K562 (cell line): Measurements from ENCODE around the gene CLIC1. TPM values are rescaled to one million over a fixed set of nuclear protein-coding genes. Genes with fewer than 3 reads are reported as not detected.

Source experiments
- ATAC-seq: fragments of 200-7000 bp; cut with Tn5 transposase; 3 replicates; pipeline ENCODE4 v1.9.1; 2020; ENCODE audit warnings: moderate library complexity
- BruUV-seq: library from RNA; stranded (reverse); fragments of 400-500 nt; replicated peaks from 2 replicates; lab custom pipeline; 2021; lab: Mats Ljungman, UMichigan
- CTCF ChIA-PET: fragments of 300-600 bp; formaldehyde crosslinking; extraction: SDS; loops from one replicate; lab custom pipeline; 2021; ENCODE audit warnings: low intra/inter-chr PET ratio; lab: Yijun Ruan, JAX
- POLR2A ChIA-PET: fragments of 300-600, 350-650 bp; sonication (Branson Sonifier 250); formaldehyde crosslinking; extraction: SDS; loops from one replicate; lab custom pipeline; 2021; ENCODE audit warnings: antibody characterized with exemption, inconsistent platforms; lab: Yijun Ruan, JAX
- DNase-seq, 4 experiments: peaks; one replicate each; pipeline versions ENCODE4 v3.0.0 to v3.0.0-alpha.2; 2011 to 2018; ENCODE audit warnings: low spot score in 3 of 4, mixed read lengths in 3 of 4; ENCODE audit errors: extremely low read depth in 1 of 4
- FAIRE-seq: peaks from 2 replicates; lab custom pipeline; 2011; peaks lifted over from hg19 to GRCh38; lab: Jason Lieb, UNC
- H2AFZ ChIP-seq: 2 replicates; pipeline ENCODE4 v1.6.0; 2011; ENCODE audit warnings: low read depth, low read length, control low read depth, inconsistent platforms
- H3K27ac ChIP-seq: fragments of 200-600 bp; 3 replicates; pipeline ENCODE4 v1.8.0; 2011; ENCODE audit warnings: low read depth, mild to moderate bottlenecking, control low read depth, inconsistent platforms, low read length, moderate library complexity, mixed read lengths; ENCODE audit errors: extremely low read depth
- H3K27me3 ChIP-seq, 2 experiments: fragments of 300-600 bp in 1 of 2; 2 replicates in 1 of 2; 3 replicates in 1 of 2; pipeline versions ENCODE4 v1.6.0 to v1.8.0; 2011; ENCODE audit warnings: inconsistent platforms in 2 of 2, low read length in 2 of 2, mild to moderate bottlenecking in 1 of 2, mixed read lengths in 1 of 2, moderate library complexity in 1 of 2; ENCODE audit not compliant: control insufficient read depth in 2 of 2, insufficient read depth in 2 of 2
- H3K36me3 ChIP-seq: fragments of 300-600 bp; 3 replicates; pipeline ENCODE4 v1.8.0; 2011; ENCODE audit warnings: mild to moderate bottlenecking, low read length, inconsistent platforms; ENCODE audit not compliant: control insufficient read depth, insufficient read depth
- H3K4me1 ChIP-seq, 2 experiments: fragments of 200-600 bp in 1 of 2; replicated peaks in 1 of 2; 2 replicates in 1 of 2; 3 replicates in 1 of 2; pipeline versions ENCODE4 v1.5.1 to v1.8.0; 2011; ENCODE audit warnings: inconsistent platforms in 2 of 2, low read length in 2 of 2, mild to moderate bottlenecking in 1 of 2, mixed read lengths in 1 of 2, moderate library complexity in 1 of 2; ENCODE audit not compliant: control insufficient read depth in 2 of 2, insufficient read depth in 2 of 2
- H3K4me2 ChIP-seq: 2 replicates; pipeline ENCODE4 v1.6.1; 2011; ENCODE audit warnings: low read length, control low read depth, inconsistent platforms, mixed read lengths; ENCODE audit not compliant: insufficient read depth
- H3K4me3 ChIP-seq: fragments of 200-600 bp; sonication (generic), shearing (Covaris generic); 2 replicates; pipeline ENCODE4 v1.5.1; 2016; ENCODE audit warnings: control low read depth, inconsistent platforms
- H3K79me2 ChIP-seq: fragments of 200-600 bp; 3 replicates; pipeline ENCODE4 v1.8.0; 2011; ENCODE audit warnings: low read length, inconsistent platforms; ENCODE audit not compliant: control insufficient read depth, insufficient read depth
- H3K9ac ChIP-seq, 2 experiments: 2 replicates each; pipeline versions ENCODE4 v1.6.0 to v1.6.1; 2011; ENCODE audit warnings: low read depth in 2 of 2, low read length in 2 of 2, control low read depth in 1 of 2, inconsistent platforms in 1 of 2, mild to moderate bottlenecking in 1 of 2, mixed read lengths in 1 of 2; ENCODE audit not compliant: insufficient read depth in 1 of 2
- H3K9me1 ChIP-seq: one replicate; pipeline ENCODE4 v1.6.0; 2011; ENCODE audit warnings: inconsistent platforms, mild to moderate bottlenecking, low read length, moderate library complexity; ENCODE audit not compliant: control insufficient read depth, insufficient read depth
- H3K9me3 ChIP-seq: replicated peaks from 2 replicates; pipeline ENCODE4 v1.5.1; 2011; ENCODE audit warnings: low read depth, low read length, inconsistent platforms; ENCODE audit not compliant: control insufficient read depth, insufficient read depth
- H4K20me1 ChIP-seq: replicated peaks from 2 replicates; pipeline ENCODE4 v1.6.1; 2011; ENCODE audit warnings: low read length, inconsistent platforms, mixed read lengths; ENCODE audit not compliant: control insufficient read depth, insufficient read depth
- ARID1B ChIP-seq: fragments of 450-650 bp; IDR thresholded peaks from 2 replicates; pipeline ENCODE4 v1.6.1; 2016; ENCODE audit warnings: antibody characterized with exemption, mild to moderate bottlenecking, inconsistent platforms
- CEBPG ChIP-seq, 3 experiments: fragments of 200-800 bp in 1 of 3; sonication (Bioruptor generic) in 1 of 3; sonication (generic) in 1 of 3; formaldehyde crosslinking in 1 of 3; IDR thresholded peaks in 2 of 3; conservative IDR thresholded peaks in 1 of 3; 2 replicates each; pipeline versions ENCODE4 v1.6.1 to v1.8.0; 2016 to 2022; ENCODE audit warnings: missing compliant biosample characterization in 2 of 3, missing genetic modification characterization in 2 of 3, mild to moderate bottlenecking in 1 of 3, missing genetic modification reagents in 1 of 3
- GATA2 ChIP-seq: sonication (generic); formaldehyde crosslinking; IDR thresholded peaks from 2 replicates; pipeline ENCODE4 v1.4.0; 2020; ENCODE audit warnings: mild to moderate bottlenecking, missing genetic modification reagents
- IRF9 ChIP-seq: fragments of 450-650 bp; IDR thresholded peaks from 2 replicates; pipeline ENCODE4 v1.6.1; 2016; ENCODE audit warnings: missing biosample characterization, missing genetic modification characterization
- JUND ChIP-seq, 2 experiments: IDR thresholded peaks; 2 replicates in 1 of 2; 3 replicates in 1 of 2; pipeline ENCODE4 v1.6.1; 2011; ENCODE audit warnings: borderline replicate concordance in 2 of 2, low read depth in 2 of 2, low read length in 2 of 2, improper control_type of control experiment in 1 of 2, missing biosample characterization in 1 of 2, missing genetic modification characterization in 1 of 2, missing genetic modification reagents in 1 of 2
- KDM1A ChIP-seq, 2 experiments: fragments of 450-650 bp; IDR thresholded peaks; 2 replicates each; pipeline ENCODE4 v1.6.1; 2016; ENCODE audit warnings: mild to moderate bottlenecking in 2 of 2
- MAX ChIP-seq: sonication (generic); formaldehyde crosslinking; IDR thresholded peaks from 2 replicates; pipeline ENCODE4 v1.9.0; 2022; ENCODE audit warnings: mild to moderate bottlenecking, missing genetic modification reagents
- MEF2A ChIP-seq: IDR thresholded peaks from 2 replicates; pipeline ENCODE4 v1.6.1; 2011; ENCODE audit warnings: low read depth, mild to moderate bottlenecking, low read length, moderate library complexity; ENCODE audit not compliant: control insufficient read depth
- NR2C2 ChIP-seq, 2 experiments: fragments of 200-800 bp in 1 of 2; sonication (Bioruptor generic) in 1 of 2; sonication (generic) in 1 of 2; formaldehyde crosslinking in 1 of 2; IDR thresholded peaks; 2 replicates each; pipeline versions ENCODE4 v1.6.1 to v1.8.0; 2016 to 2022; ENCODE audit warnings: mild to moderate bottlenecking in 1 of 2, missing compliant biosample characterization in 1 of 2, missing genetic modification characterization in 1 of 2, missing genetic modification reagents in 1 of 2
- PRPF4 ChIP-seq: fragments of 200-400 bp; formaldehyde crosslinking; IDR thresholded peaks from one replicate; pipeline ENCODE4 v1.6.1; 2017; ENCODE audit warnings: low read length, low read depth, mild to moderate bottlenecking; ENCODE audit not compliant: insufficient read depth, poor library complexity, severe bottlenecking
- SIN3A ChIP-seq, 2 experiments: fragments of 150-350 bp in 1 of 2; IDR thresholded peaks; 2 replicates each; pipeline ENCODE4 v1.6.1; 2011 to 2016; ENCODE audit warnings: borderline replicate concordance in 2 of 2, low read depth in 2 of 2, low read length in 2 of 2, mild to moderate bottlenecking in 2 of 2, moderate library complexity in 2 of 2; ENCODE audit not compliant: control insufficient read depth in 1 of 2
- SMAD4 ChIP-seq: fragments of 250-450 bp; sonication (Bioruptor Pico); conservative IDR thresholded peaks from 2 replicates; pipeline ENCODE4 v1.8.0; 2021; ENCODE audit warnings: inconsistent platforms, mild to moderate bottlenecking, moderate library complexity
- TCF15 ChIP-seq: fragments of 250-450 bp; sonication (Bioruptor Pico); IDR thresholded peaks from 2 replicates; pipeline ENCODE4 v1.8.0; 2022; ENCODE audit warnings: moderate library complexity, mild to moderate bottlenecking, inconsistent platforms
- TOE1 ChIP-seq, 2 experiments: fragments of 450-650 bp in 1 of 2; sonication (generic) in 1 of 2; formaldehyde crosslinking in 1 of 2; IDR thresholded peaks; 2 replicates each; pipeline versions ENCODE4 v1.7.1 to v1.8.0; 2016 to 2022; ENCODE audit warnings: borderline replicate concordance in 2 of 2, mild to moderate bottlenecking in 2 of 2, antibody characterized with exemption in 1 of 2, inconsistent platforms in 1 of 2, low read depth in 1 of 2, missing genetic modification reagents in 1 of 2, moderate library complexity in 1 of 2
- ZNF668 ChIP-seq: fragments of 250-450 bp; sonication (Bioruptor Pico); IDR thresholded peaks from 2 replicates; pipeline ENCODE4 v1.8.0; 2022; ENCODE audit warnings: mild to moderate bottlenecking, inconsistent platforms
- WGBS: fragments of 100-300 bp; shearing (Covaris generic); methylation state at CpG from one replicate; pipeline ENCODE4 v1.1.6; 2016; ENCODE audit warnings: low coverage, mixed read lengths; ENCODE audit not compliant: insufficient coverage; ENCODE audit errors: missing lambda C conversion rate; 5-methylcytosine and 5-hydroxymethylcytosine counted together
- in situ Hi-C: fragments of 300-500 bp; cut with MboI; formaldehyde crosslinking; loops from 4 replicates; pipeline ENCODE4 v1.15.0; 2018; ENCODE audit warnings: inconsistent platforms, mixed read lengths
- intact Hi-C: fragments of 100-400 bp; cut with micrococcal nuclease; formaldehyde crosslinking; loops from 2 replicates; pipeline ENCODE4 v1.14.2; 2022
- polyA plus RNA-seq, 8 experiments: library from polyadenylated mRNA; depleted of rRNA in 4 of 8; stranded (reverse) in 5 of 8; unstranded in 3 of 8; fragments of >200 nt; fragmentation: Nextera tagmentation in 2 of 8; fragmentation: Illumina TruSeq in 1 of 8; extraction: Ambion mirVana in 2 of 8; extraction: Trizol in 1 of 8; gene quantifications; 2 replicates each; pipeline versions ENCODE4 v1.2.1 to v1.2.3, GENCODE V29; 2011 to 2014; ENCODE audit warnings: inconsistent platforms in 1 of 8, missing spikeins in 1 of 8
- total RNA-seq, 7 experiments: library from RNA; depleted of rRNA in 6 of 7; stranded (reverse); fragments of >200 nt in 6 of 7; fragmentation: Illumina TruSeq in 2 of 7; extraction: Trizol in 2 of 7; gene quantifications; 2 replicates each; pipeline versions ENCODE4 v1.2.1 to v1.2.3, GENCODE V29; 2011 to 2021; ENCODE audit warnings: low replicate concordance in 1 of 7

Gene CLIC1
- total and polyA plus RNA-seq, 9 of the 15 experiments (the other 6 are each of a cell fraction or from before 2014, with no cell fraction given) = 1,267 to 2,419 (median 1,808) TPM

- peak; percentile 51; the same call in 1 of the 2 replicates for TF ChIP-seq JUND (IDR thresholded peaks at IDR 0.05; ENCODE audit: borderline replicate concordance, low read depth, low read length)
- peak; percentile 55; the same call in 1 of the 3 replicates for TF ChIP-seq JUND (tag; IDR thresholded peaks at IDR 0.05; ENCODE audit: borderline replicate concordance, low read depth, low read length)
- 0 out of 2 replicates have a peak, but pooled peaks have one; percentile 2 for TF ChIP-seq MAX (CRISPR knock-in tag)
- TF ChIP-seq TOE1 (IDR thresholded peaks at IDR 0.05; ENCODE audit: borderline replicate concordance) = no peak
- peak; percentile 76; the same call in 1 of the 2 replicates for TF ChIP-seq TOE1 (CRISPR knock-in tag; IDR thresholded peaks at IDR 0.05; ENCODE audit: borderline replicate concordance, low read depth)
- TF ChIP-seq GATA2 = peak; percentile 31; the same call in 1 of the 2 replicates
- TF ChIP-seq SMAD4 = no peak
- TF ChIP-seq PRPF4 = no peak
Observed at GRCh38 chr6:31749301-31750036, 13.1 kb upstream of the CLIC1 start (continued).

- POLR2A ChIA-PET = interaction anchor here (0.7 to 1.4 kb wide), 2 partner anchors 14 to 15 kb away, joined by 3 to 4 read pairs; partner anchors contain the start of gene DDAH2
- FAIRE-seq (no peak), ATAC-seq (no peak), DNase-seq (no peak)
- H4K20me1 ChIP-seq = no peaks in the 10 kb centered on the region
- H3K27ac ChIP-seq = peak overlapping the region; percentile 60
- 52% methylated on average over 1 of the region's 1 CpG for WGBS
- no peaks in the 10 kb centered on the region for H3K9me1 ChIP-seq
- no peak overlapping the region for H3K4me3 ChIP-seq
- in situ Hi-C loops (no loop called here), intact Hi-C loops (no loop called here)
- H3K9ac ChIP-seq = peak overlapping the region; percentile 36 to 59
- H2AFZ ChIP-seq = 0 out of 2 replicates have a peak overlapping the region, but pooled peaks have one; percentile 5
- peak overlapping the region; percentile 12; the same call in 1 of the 2 replicates for H3K4me2 ChIP-seq
- peaks cover 69% of the 10 kb centered on the region for H3K36me3 ChIP-seq
- BruUV-seq = no TSS peak
- peaks cover 28% of the 10 kb centered on the region for H3K79me2 ChIP-seq
- peaks cover 31 to 33% of the 10 kb centered on the region in 2 experiments for H3K4me1 ChIP-seq
- CTCF ChIA-PET = interaction anchor here (0.6 kb wide), 1 partner anchor 91 kb away, joined by 4 read pairs; no protein-coding TSS in a partner anchor
- no peaks in the 10 kb centered on the region for H3K27me3 ChIP-seq
- H3K9me3 ChIP-seq = no peaks in the 10 kb centered on the region
- no peak for TF ChIP-seq SIN3A (IDR thresholded peaks at IDR 0.05; ENCODE audit: borderline replicate concordance in 2 of 2, control insufficient read depth in 1 of 2, low read depth in 2 of 2, low read length in 2 of 2)
- TF ChIP-seq CEBPG (CRISPR knock-in tag; IDR thresholded peaks at IDR 0.05) = 0 out of 2 replicates have a peak, but pooled peaks have one; percentile 7
- TF ChIP-seq CEBPG (tag; conservative IDR thresholded peaks at IDR 0.05 in 1 of 2, IDR thresholded peaks at IDR 0.05 in 1 of 2) = no peak
- no peak for TF ChIP-seq ZNF668
- no peak for TF ChIP-seq NR2C2 (CRISPR knock-in tag; IDR thresholded peaks at IDR 0.05)
- no peak for TF ChIP-seq NR2C2 (tag; IDR thresholded peaks at IDR 0.05)
- TF ChIP-seq MEF2A = no peak
- no peak for TF ChIP-seq KDM1A (IDR thresholded peaks at IDR 0.05)
- no peak for TF ChIP-seq TCF15 (CRISPR knock-in tag)
- no peak for TF ChIP-seq ARID1B
- no peak for TF ChIP-seq IRF9
- 0 out of 2 replicates have a peak, but pooled peaks have one; percentile 31 for TF ChIP-seq GATA2
Observed at GRCh38 chr6:31744422-31744821, 8.1 kb upstream of the CLIC1 start.
